Stimulated activated CD8-positive, alpha-beta memory T cell treated with anti-CD3 and anti-CD28 coated beads, Interleukin-4, amount 100 ng/mL, for 1 hour (primary cell): ENCODE results near the gene LCE5A.
"Not testable (repeated sequence)": the region's sequence is repeated elsewhere in the genome, so short reads cannot be mapped to it uniquely, and the experiment has no call there.

Experiments
- DNase-seq, 2 donors: peaks; one replicate each; pipeline ENCODE4 v3.0.0-alpha.2; 2020; ENCODE audit warnings: low read depth in 2 of 2, low spot score in 1 of 2

The LCE5A gene

GRCh38 chr1:152515434-152515783 lies 4.8 kb downstream of the LCE5A start:
- no peak for DNase-seq

- no peak for DNase-seq
Measured at GRCh38 chr1:152516082-152516481, 5.5 kb downstream of the LCE5A start.

GRCh38 chr1:152517237-152517811 lies 6.7 kb downstream of the LCE5A start:
- no peak for DNase-seq

- DNase-seq, result no peak
Measured at GRCh38 chr1:152519851-152520250, 9.2 kb downstream of the LCE5A start.

- DNase-seq, result no peak
Measured at GRCh38 chr1:152520561-152521090, 10.0 kb downstream of the LCE5A start.

- DNase-seq, result no peak
Measured at GRCh38 chr1:152525080-152525641, 14.6 kb downstream of the LCE5A start.

GRCh38 chr1:152533327-152533938 lies 22.8 kb downstream of the LCE5A start:
- no peak for DNase-seq

- DNase-seq, result no peak
Measured at GRCh38 chr1:152535774-152536173, 25.2 kb downstream of the LCE5A start.

GRCh38 chr1:152537496-152537895 lies 26.9 kb downstream of the LCE5A start:
- DNase-seq, result no peak

- DNase-seq, result no peak
Measured at GRCh38 chr1:152539901-152540300, 29.3 kb downstream of the LCE5A start.

GRCh38 chr1:152543820-152544219 lies 33.2 kb downstream of the LCE5A start:
- no peak for DNase-seq

- DNase-seq, result no peak
Measured at GRCh38 chr1:152546704-152547103, 36.1 kb downstream of the LCE5A start.

- not testable (repeated sequence) for DNase-seq
Measured at GRCh38 chr1:152548358-152548757, 37.8 kb downstream of the LCE5A start.
